HepG2 (cell line): Measurements from ENCODE around the gene RSAD2. TPM values are rescaled to one million over a fixed set of nuclear protein-coding genes. Genes with fewer than 3 reads are reported as not detected.

Experiments
- ESRRA ChIP-seq: sonication (generic); formaldehyde crosslinking; IDR thresholded peaks from 2 replicates; pipeline ENCODE4 v1.5.1; 2020; ENCODE audit warnings: mild to moderate bottlenecking, low read depth, missing genetic modification reagents
- FOXA1 ChIP-seq, 2 experiments: fragments of 450-650 bp in 1 of 2; sonication (generic) in 1 of 2; formaldehyde crosslinking in 1 of 2; IDR thresholded peaks; 2 replicates each; pipeline versions ENCODE4 v1.4.0 to v1.6.1; 2016 to 2020; ENCODE audit warnings: missing genetic modification reagents in 1 of 2
- GFI1 ChIP-seq: sonication (generic); formaldehyde crosslinking; IDR thresholded peaks from 2 replicates; pipeline ENCODE4 v1.5.0; 2020; ENCODE audit warnings: missing genetic modification reagents, mild to moderate bottlenecking, borderline replicate concordance
- GPN1 ChIP-seq: sonication (generic); formaldehyde crosslinking; IDR thresholded peaks from 2 replicates; pipeline ENCODE4 v1.5.1; 2020; ENCODE audit warnings: missing genetic modification reagents, borderline replicate concordance
- KDM2A ChIP-seq: sonication (generic); formaldehyde crosslinking; IDR thresholded peaks from 2 replicates; pipeline ENCODE4 v1.4.0; 2020; ENCODE audit warnings: low read depth, missing genetic modification reagents, borderline replicate concordance
- NFIB ChIP-seq: sonication (generic); formaldehyde crosslinking; IDR thresholded peaks from 2 replicates; pipeline ENCODE4 v1.9.0; 2021; ENCODE audit warnings: missing genetic modification reagents, mild to moderate bottlenecking, borderline replicate concordance
- PCBP1 ChIP-seq: fragments of 200-400 bp; formaldehyde crosslinking; IDR thresholded peaks from 2 replicates; pipeline ENCODE4 v1.6.1; 2017; ENCODE audit warnings: mild to moderate bottlenecking, low read depth, low read length, borderline replicate concordance
- SIX1 ChIP-seq: sonication (generic); formaldehyde crosslinking; IDR thresholded peaks from 2 replicates; pipeline ENCODE4 v1.4.0; 2020; ENCODE audit warnings: missing genetic modification reagents, borderline replicate concordance
- TBX3 ChIP-seq: fragments of 450-650 bp; IDR thresholded peaks from 2 replicates; pipeline ENCODE4 v1.6.1; 2017; ENCODE audit warnings: antibody characterized with exemption, mild to moderate bottlenecking, inconsistent platforms, borderline replicate concordance
- ZKSCAN8 ChIP-seq: IDR thresholded peaks from 2 replicates; pipeline ENCODE4 v1.6.1; 2016; ENCODE audit warnings: borderline replicate concordance, missing genetic modification reagents, missing compliant biosample characterization
- ZNF549 ChIP-seq: sonication (generic); formaldehyde crosslinking; IDR thresholded peaks from 2 replicates; pipeline ENCODE4 v1.5.0; 2020; ENCODE audit warnings: missing genetic modification reagents
- ZNF550 ChIP-seq: sonication (generic); formaldehyde crosslinking; IDR thresholded peaks from 2 replicates; pipeline ENCODE4 v1.4.0; 2020; ENCODE audit warnings: mild to moderate bottlenecking, missing genetic modification reagents, borderline replicate concordance
- ZNF557 ChIP-seq: sonication (generic); formaldehyde crosslinking; IDR thresholded peaks from 2 replicates; pipeline ENCODE4 v1.4.0; 2020; ENCODE audit warnings: missing genetic modification reagents
- ZNF746 ChIP-seq: sonication (generic); formaldehyde crosslinking; IDR thresholded peaks from 2 replicates; pipeline ENCODE4 v1.8.0; 2022; ENCODE audit warnings: mild to moderate bottlenecking, missing genetic modification reagents
- ZNF768 ChIP-seq: sonication (generic); formaldehyde crosslinking; IDR thresholded peaks from 2 replicates; pipeline ENCODE4 v1.4.0; 2020; ENCODE audit warnings: missing genetic modification reagents
- ZZZ3 ChIP-seq: sonication (generic); formaldehyde crosslinking; IDR thresholded peaks from 2 replicates; pipeline ENCODE4 v1.4.0; 2020; ENCODE audit warnings: missing genetic modification reagents, mild to moderate bottlenecking, borderline replicate concordance
- polyA plus RNA-seq, 8 experiments: library from polyadenylated mRNA; depleted of rRNA in 3 of 8; stranded (reverse) in 7 of 8; unstranded in 1 of 8; fragments of >200 nt; fragmentation: Illumina TruSeq in 4 of 8; extraction: Trizol in 4 of 8; gene quantifications; 2 replicates each; pipeline versions ENCODE4 v1.2.1 to v1.2.3, GENCODE V29; 2011 to 2016; ENCODE audit warnings: low read depth in 4 of 8, missing spikeins in 1 of 8, mixed read lengths in 1 of 8; ENCODE audit not compliant: insufficient read depth in 1 of 8
- total RNA-seq, 5 experiments: library from RNA; depleted of rRNA; stranded (reverse); fragments of >200 nt; fragmentation: Illumina TruSeq; extraction: Trizol; gene quantifications; 2 replicates each; pipeline ENCODE4 v1.2.3, GENCODE V29; 2016; ENCODE audit warnings: low read depth in 1 of 5
- TF ChIP-seq, protein P1 (sequence below), 2 experiments: sonication (generic) in 1 of 2; formaldehyde crosslinking in 1 of 2; IDR thresholded peaks; 2 replicates each; pipeline versions ENCODE4 v1.6.1 to v1.9.0; 2014 to 2022; ENCODE audit warnings: antibody characterized with exemption in 1 of 2, borderline replicate concordance in 1 of 2, inconsistent platforms in 1 of 2, low read depth in 1 of 2, missing genetic modification reagents in 1 of 2
- TF ChIP-seq, protein P2 (sequence below): sonication (generic); formaldehyde crosslinking; IDR thresholded peaks from 2 replicates; pipeline ENCODE4 v1.9.0; 2021; ENCODE audit warnings: missing genetic modification reagents, borderline replicate concordance
- TF ChIP-seq, protein P3 (sequence below): sonication (generic); formaldehyde crosslinking; IDR thresholded peaks from 2 replicates; pipeline ENCODE4 v1.5.0; 2020; ENCODE audit warnings: missing genetic modification reagents

Gene RSAD2
- total and polyA plus RNA-seq, 2 of the 13 experiments (the other 11 are each of a cell fraction or from before 2014, with no cell fraction given): 0.11 TPM; not detected in 1

DNA sequence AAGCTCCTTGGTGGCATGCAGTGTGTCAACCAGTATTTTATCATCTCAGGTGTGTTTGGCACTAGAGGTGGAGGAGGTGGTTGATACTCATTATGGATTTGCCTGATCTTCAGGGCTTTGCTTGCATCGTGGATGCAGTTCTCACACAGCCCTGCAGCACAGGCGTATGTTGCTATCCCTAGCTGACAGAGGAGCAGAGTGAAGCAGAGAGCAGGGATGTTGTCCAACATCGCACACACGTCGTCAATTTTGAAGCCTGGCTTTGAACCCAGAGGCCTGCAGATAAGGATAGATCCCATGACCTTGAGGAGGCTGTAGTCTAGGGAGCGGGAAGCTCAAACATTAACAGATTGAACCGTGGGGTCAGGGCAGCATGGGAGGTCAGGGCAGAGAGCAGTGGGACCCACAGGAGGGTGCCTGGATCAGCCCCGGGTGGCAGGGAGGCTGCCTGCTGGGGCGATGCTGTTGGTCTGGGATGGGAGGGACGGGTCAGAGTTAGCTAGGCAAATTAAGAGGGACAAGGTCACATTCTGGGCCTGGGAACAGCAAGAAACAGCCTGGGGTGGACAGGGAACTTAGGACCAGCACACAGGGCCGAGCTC lies 43.8 kb downstream of the RSAD2 start (continued):
- TF ChIP-seq, protein P1, sequence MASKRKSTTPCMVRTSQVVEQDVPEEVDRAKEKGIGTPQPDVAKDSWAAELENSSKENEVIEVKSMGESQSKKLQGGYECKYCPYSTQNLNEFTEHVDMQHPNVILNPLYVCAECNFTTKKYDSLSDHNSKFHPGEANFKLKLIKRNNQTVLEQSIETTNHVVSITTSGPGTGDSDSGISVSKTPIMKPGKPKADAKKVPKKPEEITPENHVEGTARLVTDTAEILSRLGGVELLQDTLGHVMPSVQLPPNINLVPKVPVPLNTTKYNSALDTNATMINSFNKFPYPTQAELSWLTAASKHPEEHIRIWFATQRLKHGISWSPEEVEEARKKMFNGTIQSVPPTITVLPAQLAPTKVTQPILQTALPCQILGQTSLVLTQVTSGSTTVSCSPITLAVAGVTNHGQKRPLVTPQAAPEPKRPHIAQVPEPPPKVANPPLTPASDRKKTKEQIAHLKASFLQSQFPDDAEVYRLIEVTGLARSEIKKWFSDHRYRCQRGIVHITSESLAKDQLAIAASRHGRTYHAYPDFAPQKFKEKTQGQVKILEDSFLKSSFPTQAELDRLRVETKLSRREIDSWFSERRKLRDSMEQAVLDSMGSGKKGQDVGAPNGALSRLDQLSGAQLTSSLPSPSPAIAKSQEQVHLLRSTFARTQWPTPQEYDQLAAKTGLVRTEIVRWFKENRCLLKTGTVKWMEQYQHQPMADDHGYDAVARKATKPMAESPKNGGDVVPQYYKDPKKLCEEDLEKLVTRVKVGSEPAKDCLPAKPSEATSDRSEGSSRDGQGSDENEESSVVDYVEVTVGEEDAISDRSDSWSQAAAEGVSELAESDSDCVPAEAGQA (IDR thresholded peaks at IDR 0.05; ENCODE audit: low read depth): 0 out of 2 replicates have a peak, but pooled peaks have one; percentile 30
- TF ChIP-seq, protein P1 (CRISPR knock-in tag; IDR thresholded peaks at IDR 0.05; ENCODE audit: borderline replicate concordance): no peak
- TF ChIP-seq ZNF768 (CRISPR knock-in tag) (peak; percentile 32; the same call in 1 of the 2 replicates), KDM2A (CRISPR knock-in tag) (peak; percentile 76), ZNF550 (CRISPR knock-in tag) (no peak), GPN1 (CRISPR knock-in tag) (no peak), NFIB (CRISPR knock-in tag) (no peak), ZNF549 (CRISPR knock-in tag) (no peak), SIX1 (CRISPR knock-in tag) (no peak), ZKSCAN8 (CRISPR knock-in tag) (peak; percentile 89; the same call in 1 of the 2 replicates), TBX3 (0 out of 2 replicates have a peak, but pooled peaks have one; percentile 26), ESRRA (CRISPR knock-in tag) (peak; percentile 99), GFI1 (peak; percentile 79), ZNF557 (CRISPR knock-in tag) (no peak), FOXA1 (IDR thresholded peaks at IDR 0.05) (no peak), FOXA1 (CRISPR knock-in tag; IDR thresholded peaks at IDR 0.05) (no peak), PCBP1 (0 out of 2 replicates have a peak, but pooled peaks have one; percentile 44), ZNF746 (CRISPR knock-in tag) (peak; percentile 82), ZZZ3 (CRISPR knock-in tag) (0 out of 2 replicates have a peak, but pooled peaks have one; percentile 57)
- TF ChIP-seq, protein P2, sequence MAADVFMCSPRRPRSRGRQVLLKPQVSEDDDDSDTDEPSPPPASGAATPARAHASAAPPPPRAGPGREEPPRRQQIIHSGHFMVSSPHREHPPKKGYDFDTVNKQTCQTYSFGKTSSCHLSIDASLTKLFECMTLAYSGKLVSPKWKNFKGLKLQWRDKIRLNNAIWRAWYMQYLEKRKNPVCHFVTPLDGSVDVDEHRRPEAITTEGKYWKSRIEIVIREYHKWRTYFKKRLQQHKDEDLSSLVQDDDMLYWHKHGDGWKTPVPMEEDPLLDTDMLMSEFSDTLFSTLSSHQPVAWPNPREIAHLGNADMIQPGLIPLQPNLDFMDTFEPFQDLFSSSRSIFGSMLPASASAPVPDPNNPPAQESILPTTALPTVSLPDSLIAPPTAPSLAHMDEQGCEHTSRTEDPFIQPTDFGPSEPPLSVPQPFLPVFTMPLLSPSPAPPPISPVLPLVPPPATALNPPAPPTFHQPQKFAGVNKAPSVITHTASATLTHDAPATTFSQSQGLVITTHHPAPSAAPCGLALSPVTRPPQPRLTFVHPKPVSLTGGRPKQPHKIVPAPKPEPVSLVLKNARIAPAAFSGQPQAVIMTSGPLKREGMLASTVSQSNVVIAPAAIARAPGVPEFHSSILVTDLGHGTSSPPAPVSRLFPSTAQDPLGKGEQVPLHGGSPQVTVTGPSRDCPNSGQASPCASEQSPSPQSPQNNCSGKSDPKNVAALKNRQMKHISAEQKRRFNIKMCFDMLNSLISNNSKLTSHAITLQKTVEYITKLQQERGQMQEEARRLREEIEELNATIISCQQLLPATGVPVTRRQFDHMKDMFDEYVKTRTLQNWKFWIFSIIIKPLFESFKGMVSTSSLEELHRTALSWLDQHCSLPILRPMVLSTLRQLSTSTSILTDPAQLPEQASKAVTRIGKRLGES (CRISPR knock-in tag): no peak
- TF ChIP-seq, protein P3, sequence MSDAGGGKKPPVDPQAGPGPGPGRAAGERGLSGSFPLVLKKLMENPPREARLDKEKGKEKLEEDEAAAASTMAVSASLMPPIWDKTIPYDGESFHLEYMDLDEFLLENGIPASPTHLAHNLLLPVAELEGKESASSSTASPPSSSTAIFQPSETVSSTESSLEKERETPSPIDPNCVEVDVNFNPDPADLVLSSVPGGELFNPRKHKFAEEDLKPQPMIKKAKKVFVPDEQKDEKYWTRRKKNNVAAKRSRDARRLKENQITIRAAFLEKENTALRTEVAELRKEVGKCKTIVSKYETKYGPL (CRISPR knock-in tag): no peak
